NOMO-1 (cell line): Measurements from ENCODE around the gene GMEB2.
"Not testable (repeated sequence)": the region's sequence is repeated elsewhere in the genome, so short reads cannot be mapped to it uniquely, and the experiment has no call there.

Source experiments
- DNase-seq, 2 experiments: peaks; one replicate each; lab custom pipeline; 2025; ENCODE audit not compliant: unreplicated experiment in 2 of 2; lab: John Stamatoyannopoulos, UW

GMEB2 gene, protein sequence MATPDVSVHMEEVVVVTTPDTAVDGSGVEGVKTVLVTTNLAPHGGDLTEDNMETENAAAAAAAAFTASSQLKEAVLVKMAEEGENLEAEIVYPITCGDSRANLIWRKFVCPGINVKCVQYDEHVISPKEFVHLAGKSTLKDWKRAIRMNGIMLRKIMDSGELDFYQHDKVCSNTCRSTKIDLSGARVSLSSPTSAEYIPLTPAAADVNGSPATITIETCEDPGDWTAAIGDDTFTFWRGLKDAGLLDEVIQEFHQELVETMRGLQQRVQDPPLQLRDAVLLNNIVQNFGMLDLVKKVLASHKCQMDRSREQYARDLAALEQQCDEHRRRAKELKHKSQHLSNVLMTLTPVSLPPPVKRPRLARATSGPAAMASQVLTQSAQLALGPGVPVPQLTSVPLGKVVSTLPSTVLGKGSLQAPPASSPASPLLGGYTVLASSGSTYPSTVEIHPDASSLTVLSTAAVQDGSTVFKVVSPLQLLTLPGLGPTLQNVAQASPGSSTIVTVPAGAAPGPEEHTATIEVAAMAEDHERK

GRCh38 chr20:63626424-63627128 is at the start of gene GMEB2:
TSS of gene GMEB2 (minus strand) at chr20:63627101. CDS start at chr20:63619397, 7,704 bp downstream.
- DNase-seq: peak; percentile 67 to 76

- DNase-seq: no peak
These were observed 48.9 kb upstream of the GMEB2 start for GRCh38 chr20:63675681-63676368.

GRCh38 chr20:63673951-63674350 is 47.0 kb upstream of the GMEB2 start:
- no peak for DNase-seq

DNA sequence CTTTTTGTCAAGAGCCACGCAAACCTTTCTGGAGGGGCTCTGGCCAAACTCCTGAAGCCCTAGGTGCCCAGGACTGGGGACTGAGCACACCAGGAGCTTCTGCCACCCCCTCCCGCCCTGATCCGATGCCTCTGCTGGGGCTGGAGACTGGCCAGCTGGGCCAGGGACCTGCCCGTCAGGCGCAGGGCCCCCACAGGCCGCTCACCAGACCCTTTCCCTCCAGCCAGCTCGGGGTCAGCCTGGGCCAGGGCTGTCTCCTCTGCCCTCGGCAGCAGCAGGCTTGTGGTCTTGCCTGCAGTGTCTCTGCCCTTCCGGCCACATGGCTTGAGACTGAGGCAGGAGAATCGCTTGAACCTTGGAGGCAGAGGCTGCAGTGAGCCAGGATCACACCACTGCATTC is 45.8 kb upstream of the GMEB2 start:
- DNase-seq: no peak

GRCh38 chr20:63671695-63672094 is 44.8 kb upstream of the GMEB2 start:
- DNase-seq: not testable (repeated sequence)

GRCh38 chr20:63668351-63668750 is 41.5 kb upstream of the GMEB2 start:
- no peak for DNase-seq

GRCh38 chr20:63667858-63668257 is 41.0 kb upstream of the GMEB2 start:
- no peak for DNase-seq

DNA sequence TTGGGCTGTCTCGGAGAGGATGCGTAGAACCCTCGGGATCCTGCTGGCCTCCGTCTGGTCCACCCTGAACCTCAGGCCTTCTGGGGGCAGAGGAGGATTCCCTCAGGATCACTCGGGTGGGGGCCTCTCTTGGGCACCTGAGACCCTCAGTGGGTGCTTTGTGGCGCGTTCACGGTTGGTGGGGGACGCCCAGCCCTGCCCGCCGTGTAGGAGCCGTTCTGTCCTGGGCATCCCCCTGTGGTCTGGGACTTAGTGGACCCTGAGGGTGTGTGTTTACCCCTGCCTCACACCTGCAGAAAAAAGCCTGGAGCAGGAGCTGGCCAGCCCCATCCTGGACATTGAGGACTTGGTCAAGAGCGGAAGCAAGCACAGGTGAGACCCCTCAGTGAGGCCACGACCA is 38.8 kb upstream of the GMEB2 start:
- no peak for DNase-seq

DNA sequence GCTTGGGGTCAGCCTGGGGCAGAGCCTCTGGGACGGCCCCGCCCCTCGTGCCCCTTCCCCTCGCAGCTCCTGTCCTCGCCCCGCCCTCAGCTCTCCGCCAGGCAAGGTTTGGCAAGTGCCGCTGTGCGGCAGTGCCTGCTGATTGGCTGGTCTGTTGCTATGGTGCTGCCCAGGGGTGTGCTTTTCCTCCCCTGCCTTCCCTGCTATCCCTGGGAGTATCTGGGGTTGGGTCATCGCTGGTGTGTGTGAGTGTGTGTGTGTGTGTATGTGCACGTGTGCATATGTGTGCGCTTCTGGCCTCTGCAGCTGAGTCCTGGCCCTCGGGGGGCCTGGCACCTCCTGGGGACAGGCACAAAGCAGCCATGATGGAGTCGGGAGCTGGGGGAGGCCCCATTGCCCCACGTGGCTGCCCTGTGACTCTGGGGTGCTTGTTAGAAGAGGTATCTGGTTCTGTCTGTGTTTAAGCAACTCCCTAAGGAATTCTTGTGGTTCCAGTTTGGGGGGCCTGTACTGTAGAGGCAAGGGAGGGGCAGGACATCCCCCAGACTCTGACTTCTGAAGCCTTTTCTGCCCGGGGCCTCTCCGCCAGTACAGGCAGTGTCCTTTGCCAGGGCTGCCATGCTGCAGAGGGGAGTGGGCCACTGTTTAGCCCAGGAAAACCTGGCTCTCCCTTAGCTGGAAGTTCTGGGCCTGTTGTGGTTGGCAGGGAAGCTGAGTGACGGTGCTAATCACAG is 38.1 kb upstream of the GMEB2 start:
- no peak for DNase-seq

DNA sequence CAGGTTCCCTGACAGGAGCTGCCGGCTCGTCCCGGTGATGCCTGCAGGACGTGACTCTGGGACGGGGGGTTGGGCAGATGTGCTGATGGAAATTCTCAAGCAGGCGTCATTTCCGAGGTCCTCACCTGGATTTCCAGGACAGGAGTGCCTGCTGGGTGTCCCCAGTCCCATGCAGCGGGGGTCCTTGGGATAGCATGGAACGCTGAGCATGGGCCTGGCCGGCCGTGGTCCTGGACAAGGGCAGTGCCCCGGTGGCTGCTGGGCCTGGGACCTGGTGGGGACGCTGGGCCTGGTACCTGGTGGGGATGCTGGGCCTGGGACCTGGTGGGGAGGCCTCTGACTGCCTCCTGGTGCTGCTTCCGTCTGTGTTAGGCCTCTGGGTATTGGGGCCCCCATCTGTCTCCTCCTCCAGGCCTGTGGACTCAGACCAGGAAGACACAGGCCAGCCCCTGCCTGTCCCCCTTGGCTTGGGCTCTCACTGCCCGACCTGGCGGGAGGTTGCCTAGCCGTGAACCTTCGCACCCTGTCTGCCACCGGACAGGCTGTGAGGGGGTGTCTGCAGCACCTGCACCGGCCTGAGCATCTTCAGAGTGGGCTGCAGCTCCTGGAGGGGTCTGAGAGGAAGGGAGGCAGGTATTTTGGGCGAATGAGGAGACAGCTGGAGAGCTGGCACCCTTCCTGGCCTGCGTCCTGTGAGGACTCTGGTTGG is 37.4 kb upstream of the GMEB2 start:
- no peak for DNase-seq

DNA sequence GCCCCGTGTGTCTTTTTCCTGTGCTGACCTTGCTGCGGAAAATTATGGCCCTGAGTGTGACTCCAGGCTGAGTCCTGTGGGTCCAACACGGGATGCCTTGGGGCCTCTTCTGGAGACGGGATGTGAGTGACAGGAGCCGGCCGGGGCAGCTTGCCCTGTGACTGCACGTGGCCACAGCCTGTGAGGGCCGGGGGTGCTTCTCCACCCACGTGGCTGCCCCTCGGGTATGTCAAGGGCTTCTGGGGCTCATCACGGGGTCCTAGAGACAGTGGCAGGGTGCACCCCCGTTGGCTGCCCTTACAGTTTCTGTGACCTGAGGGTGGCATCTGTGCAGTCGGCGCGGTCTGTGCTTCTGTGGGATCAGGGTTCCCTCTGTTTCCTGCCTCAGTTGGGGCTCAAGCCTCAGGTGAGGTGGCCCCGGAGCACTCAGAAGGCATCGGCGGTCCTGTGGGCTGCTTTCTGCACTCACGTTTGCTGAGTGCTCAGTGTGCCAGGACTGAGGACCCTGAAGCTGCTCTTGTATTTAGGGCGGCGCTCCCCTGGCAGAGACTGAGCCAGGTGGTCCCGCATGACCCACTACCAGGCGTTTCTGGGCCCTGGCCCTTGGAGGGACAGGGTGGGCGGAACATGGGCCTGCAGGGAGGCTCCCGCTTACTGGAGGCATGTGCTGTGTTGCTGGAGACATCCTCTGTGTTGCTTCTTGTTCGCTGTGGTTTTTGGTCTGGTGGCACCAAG is 36.6 kb upstream of the GMEB2 start:
- DNase-seq: no peak

GRCh38 chr20:63662813-63663189 is 35.9 kb upstream of the GMEB2 start:
- no peak for DNase-seq

DNA sequence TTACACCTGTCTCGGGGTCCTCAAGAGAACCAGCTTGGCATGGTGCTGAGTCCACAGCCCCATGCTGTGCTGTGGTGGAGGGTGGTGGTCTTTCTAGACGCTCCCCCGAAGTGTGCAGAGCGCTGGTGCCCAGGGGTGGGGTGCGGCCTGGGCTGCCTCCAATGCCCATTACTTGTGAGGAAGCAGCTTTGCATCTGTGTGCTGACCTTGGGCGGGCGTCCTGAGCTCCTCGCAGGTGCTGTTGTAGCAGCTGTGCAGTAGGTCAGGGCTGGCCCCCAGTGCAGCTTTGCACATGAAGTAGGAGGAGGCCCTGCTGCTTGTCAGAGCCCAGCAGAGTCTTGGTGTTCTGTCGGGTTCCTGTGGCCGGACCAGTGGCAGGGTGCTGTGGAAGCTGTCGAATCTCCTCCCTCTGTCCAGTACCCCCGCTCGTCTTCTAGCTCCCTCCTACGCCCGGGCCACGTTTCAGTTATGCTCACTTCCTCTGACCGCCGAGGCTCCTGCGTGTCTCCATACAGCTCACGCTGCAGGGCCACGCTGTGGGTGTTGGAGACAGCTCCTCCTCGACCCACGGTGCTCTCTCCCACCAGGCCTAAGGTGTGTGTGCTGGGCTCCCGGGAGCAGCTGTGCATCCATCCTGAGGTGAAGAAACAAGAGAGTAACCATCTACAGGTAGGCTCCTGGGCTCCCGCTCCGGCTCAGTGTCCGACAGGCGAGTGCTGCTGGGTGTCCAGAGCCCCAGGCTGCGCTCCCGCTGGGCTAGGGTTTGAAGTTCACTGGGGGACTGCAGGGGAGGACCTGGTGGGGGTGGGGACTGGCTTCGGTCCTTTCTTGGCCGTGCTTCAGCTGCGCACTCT is 35.3 kb upstream of the GMEB2 start:
- no peak for DNase-seq

DNA sequence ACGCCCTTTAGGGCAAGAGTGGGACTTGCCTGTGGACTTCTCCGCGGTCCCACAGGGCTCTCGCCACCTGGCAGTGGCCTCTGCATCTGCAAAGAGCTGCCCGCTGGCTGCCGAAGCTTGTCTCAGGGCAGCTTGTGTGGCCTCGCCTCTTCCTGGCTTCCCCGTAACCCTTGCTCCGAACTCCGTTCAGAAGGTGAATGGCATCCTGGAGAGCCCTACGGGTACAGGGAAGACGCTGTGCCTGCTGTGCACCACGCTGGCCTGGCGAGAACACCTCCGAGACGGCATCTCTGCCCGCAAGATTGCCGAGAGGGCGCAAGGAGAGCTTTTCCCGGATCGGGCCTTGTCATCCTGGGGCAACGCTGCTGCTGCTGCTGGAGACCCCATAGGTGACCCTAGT is 34.2 kb upstream of the GMEB2 start:
- DNase-seq: no peak

GRCh38 chr20:63660622-63661021 is 33.7 kb upstream of the GMEB2 start:
- DNase-seq: no peak

- not testable (repeated sequence) for DNase-seq
These were observed 33.3 kb upstream of the GMEB2 start for GRCh38 chr20:63660174-63660573.

- no peak for DNase-seq
These were observed 32.5 kb upstream of the GMEB2 start for GRCh38 chr20:63659370-63659769.

- peak; percentile 33 to 42 for DNase-seq
These were observed 31.9 kb upstream of the GMEB2 start for GRCh38 chr20:63658749-63659187.
